ENCODE results near the gene ZNF2.

DNA sequence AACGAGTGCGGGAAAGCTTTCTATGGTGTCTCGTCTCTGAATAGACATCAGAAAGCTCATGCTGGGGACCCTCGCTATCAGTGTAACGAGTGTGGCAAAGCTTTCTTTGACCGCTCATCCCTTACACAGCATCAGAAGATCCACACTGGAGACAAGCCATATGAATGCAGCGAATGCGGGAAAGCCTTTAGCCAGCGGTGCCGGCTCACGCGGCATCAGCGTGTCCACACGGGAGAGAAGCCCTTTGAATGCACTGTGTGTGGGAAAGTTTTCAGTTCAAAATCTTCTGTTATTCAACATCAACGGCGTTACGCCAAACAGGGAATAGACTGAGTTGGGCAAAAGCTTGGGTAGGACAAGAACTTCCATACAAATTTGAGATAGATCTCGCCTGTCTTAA is 16.2 kb downstream of the ZNF2 start:
- TF ChIP-seq, protein P1, sequence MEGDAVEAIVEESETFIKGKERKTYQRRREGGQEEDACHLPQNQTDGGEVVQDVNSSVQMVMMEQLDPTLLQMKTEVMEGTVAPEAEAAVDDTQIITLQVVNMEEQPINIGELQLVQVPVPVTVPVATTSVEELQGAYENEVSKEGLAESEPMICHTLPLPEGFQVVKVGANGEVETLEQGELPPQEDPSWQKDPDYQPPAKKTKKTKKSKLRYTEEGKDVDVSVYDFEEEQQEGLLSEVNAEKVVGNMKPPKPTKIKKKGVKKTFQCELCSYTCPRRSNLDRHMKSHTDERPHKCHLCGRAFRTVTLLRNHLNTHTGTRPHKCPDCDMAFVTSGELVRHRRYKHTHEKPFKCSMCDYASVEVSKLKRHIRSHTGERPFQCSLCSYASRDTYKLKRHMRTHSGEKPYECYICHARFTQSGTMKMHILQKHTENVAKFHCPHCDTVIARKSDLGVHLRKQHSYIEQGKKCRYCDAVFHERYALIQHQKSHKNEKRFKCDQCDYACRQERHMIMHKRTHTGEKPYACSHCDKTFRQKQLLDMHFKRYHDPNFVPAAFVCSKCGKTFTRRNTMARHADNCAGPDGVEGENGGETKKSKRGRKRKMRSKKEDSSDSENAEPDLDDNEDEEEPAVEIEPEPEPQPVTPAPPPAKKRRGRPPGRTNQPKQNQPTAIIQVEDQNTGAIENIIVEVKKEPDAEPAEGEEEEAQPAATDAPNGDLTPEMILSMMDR (conservative IDR thresholded peaks at IDR 0.05; ENCODE audit: low read depth in 2 of 2), result no peak
- no peak for TF ChIP-seq EZH2 (IDR thresholded peaks at IDR 0.05; ENCODE audit: low read depth, unreplicated experiment)
- TF ChIP-seq, protein P2, sequence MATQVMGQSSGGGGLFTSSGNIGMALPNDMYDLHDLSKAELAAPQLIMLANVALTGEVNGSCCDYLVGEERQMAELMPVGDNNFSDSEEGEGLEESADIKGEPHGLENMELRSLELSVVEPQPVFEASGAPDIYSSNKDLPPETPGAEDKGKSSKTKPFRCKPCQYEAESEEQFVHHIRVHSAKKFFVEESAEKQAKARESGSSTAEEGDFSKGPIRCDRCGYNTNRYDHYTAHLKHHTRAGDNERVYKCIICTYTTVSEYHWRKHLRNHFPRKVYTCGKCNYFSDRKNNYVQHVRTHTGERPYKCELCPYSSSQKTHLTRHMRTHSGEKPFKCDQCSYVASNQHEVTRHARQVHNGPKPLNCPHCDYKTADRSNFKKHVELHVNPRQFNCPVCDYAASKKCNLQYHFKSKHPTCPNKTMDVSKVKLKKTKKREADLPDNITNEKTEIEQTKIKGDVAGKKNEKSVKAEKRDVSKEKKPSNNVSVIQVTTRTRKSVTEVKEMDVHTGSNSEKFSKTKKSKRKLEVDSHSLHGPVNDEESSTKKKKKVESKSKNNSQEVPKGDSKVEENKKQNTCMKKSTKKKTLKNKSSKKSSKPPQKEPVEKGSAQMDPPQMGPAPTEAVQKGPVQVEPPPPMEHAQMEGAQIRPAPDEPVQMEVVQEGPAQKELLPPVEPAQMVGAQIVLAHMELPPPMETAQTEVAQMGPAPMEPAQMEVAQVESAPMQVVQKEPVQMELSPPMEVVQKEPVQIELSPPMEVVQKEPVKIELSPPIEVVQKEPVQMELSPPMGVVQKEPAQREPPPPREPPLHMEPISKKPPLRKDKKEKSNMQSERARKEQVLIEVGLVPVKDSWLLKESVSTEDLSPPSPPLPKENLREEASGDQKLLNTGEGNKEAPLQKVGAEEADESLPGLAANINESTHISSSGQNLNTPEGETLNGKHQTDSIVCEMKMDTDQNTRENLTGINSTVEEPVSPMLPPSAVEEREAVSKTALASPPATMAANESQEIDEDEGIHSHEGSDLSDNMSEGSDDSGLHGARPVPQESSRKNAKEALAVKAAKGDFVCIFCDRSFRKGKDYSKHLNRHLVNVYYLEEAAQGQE (IDR thresholded peaks at IDR 0.05; ENCODE audit: unreplicated experiment), result no peak
- no peak for TF ChIP-seq POLR2AphosphoS5 (IDR thresholded peaks at IDR 0.05; ENCODE audit: low read depth)
- TF ChIP-seq CREB1 (CRISPR knock-in tag; IDR thresholded peaks at IDR 0.05; ENCODE audit: low read depth), result no peak
- no peak for TF ChIP-seq NANOG (IDR thresholded peaks at IDR 0.05; ENCODE audit: borderline replicate concordance)
- no peak for TF ChIP-seq JUNB (IDR thresholded peaks at IDR 0.05; ENCODE audit: unreplicated experiment)
- no peak for TF ChIP-seq EZH2phosphoT487 (IDR thresholded peaks at IDR 0.05; ENCODE audit: unreplicated experiment)
- TF ChIP-seq, protein P3, sequence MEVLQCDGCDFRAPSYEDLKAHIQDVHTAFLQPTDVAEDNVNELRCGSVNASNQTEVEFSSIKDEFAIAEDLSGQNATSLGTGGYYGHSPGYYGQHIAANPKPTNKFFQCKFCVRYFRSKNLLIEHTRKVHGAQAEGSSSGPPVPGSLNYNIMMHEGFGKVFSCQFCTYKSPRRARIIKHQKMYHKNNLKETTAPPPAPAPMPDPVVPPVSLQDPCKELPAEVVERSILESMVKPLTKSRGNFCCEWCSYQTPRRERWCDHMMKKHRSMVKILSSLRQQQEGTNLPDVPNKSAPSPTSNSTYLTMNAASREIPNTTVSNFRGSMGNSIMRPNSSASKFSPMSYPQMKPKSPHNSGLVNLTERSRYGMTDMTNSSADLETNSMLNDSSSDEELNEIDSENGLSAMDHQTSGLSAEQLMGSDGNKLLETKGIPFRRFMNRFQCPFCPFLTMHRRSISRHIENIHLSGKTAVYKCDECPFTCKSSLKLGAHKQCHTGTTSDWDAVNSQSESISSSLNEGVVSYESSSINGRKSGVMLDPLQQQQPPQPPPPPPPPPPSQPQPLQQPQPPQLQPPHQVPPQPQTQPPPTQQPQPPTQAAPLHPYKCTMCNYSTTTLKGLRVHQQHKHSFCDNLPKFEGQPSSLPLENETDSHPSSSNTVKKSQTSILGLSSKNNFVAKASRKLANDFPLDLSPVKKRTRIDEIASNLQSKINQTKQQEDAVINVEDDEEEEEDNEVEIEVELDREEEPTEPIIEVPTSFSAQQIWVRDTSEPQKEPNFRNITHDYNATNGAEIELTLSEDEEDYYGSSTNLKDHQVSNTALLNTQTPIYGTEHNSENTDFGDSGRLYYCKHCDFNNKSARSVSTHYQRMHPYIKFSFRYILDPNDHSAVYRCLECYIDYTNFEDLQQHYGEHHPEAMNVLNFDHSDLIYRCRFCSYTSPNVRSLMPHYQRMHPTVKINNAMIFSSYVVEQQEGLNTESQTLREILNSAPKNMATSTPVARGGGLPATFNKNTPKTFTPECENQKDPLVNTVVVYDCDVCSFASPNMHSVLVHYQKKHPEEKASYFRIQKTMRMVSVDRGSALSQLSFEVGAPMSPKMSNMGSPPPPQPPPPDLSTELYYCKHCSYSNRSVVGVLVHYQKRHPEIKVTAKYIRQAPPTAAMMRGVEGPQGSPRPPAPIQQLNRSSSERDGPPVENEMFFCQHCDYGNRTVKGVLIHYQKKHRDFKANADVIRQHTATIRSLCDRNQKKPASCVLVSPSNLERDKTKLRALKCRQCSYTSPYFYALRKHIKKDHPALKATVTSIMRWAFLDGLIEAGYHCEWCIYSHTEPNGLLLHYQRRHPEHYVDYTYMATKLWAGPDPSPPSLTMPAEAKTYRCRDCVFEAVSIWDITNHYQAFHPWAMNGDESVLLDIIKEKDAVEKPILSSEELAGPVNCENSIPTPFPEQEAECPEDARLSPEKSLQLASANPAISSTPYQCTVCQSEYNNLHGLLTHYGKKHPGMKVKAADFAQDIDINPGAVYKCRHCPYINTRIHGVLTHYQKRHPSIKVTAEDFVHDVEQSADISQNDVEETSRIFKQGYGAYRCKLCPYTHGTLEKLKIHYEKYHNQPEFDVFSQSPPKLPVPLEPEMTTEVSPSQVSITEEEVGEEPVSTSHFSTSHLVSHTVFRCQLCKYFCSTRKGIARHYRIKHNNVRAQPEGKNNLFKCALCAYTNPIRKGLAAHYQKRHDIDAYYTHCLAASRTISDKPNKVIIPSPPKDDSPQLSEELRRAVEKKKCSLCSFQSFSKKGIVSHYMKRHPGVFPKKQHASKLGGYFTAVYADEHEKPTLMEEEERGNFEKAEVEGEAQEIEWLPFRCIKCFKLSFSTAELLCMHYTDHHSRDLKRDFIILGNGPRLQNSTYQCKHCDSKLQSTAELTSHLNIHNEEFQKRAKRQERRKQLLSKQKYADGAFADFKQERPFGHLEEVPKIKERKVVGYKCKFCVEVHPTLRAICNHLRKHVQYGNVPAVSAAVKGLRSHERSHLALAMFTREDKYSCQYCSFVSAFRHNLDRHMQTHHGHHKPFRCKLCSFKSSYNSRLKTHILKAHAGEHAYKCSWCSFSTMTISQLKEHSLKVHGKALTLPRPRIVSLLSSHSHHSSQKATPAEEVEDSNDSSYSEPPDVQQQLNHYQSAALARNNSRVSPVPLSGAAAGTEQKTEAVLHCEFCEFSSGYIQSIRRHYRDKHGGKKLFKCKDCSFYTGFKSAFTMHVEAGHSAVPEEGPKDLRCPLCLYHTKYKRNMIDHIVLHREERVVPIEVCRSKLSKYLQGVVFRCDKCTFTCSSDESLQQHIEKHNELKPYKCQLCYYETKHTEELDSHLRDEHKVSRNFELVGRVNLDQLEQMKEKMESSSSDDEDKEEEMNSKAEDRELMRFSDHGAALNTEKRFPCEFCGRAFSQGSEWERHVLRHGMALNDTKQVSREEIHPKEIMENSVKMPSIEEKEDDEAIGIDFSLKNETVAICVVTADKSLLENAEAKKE (CRISPR knock-in tag; IDR thresholded peaks at IDR 0.05), result no peak
- no peak for TF ChIP-seq STAT1 (IDR thresholded peaks at IDR 0.05; ENCODE audit: unreplicated experiment)
- no peak for TF ChIP-seq ZNF331 (CRISPR knock-in tag; IDR thresholded peaks at IDR 0.05; ENCODE audit: low read depth)
- TF ChIP-seq, protein P4, sequence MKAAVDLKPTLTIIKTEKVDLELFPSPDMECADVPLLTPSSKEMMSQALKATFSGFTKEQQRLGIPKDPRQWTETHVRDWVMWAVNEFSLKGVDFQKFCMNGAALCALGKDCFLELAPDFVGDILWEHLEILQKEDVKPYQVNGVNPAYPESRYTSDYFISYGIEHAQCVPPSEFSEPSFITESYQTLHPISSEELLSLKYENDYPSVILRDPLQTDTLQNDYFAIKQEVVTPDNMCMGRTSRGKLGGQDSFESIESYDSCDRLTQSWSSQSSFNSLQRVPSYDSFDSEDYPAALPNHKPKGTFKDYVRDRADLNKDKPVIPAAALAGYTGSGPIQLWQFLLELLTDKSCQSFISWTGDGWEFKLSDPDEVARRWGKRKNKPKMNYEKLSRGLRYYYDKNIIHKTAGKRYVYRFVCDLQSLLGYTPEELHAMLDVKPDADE (IDR thresholded peaks at IDR 0.05), result no peak
